ENCODE data around the gene MAGEB4.

DNA sequence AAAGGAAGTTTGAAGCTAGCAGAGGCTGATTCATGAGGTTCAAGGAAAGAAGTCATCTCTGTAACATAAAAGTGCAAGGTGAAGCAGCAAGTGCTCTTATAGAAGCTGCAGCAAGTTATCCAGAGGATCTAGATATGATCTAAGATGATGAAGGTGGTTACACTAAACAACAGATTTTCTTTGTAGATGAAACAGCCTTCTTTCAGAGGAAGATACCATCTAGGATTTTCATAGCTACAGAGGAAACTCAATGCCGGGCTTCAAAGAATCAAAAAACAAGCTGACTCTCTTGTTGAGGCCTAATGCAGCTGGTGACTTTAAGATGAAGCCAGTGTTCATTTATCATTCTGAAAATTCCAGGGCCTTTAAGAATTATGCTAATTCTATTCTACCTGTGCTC is 38.6 kb downstream of the MAGEB4 start:
- no peak for TF ChIP-seq POLR2A (IDR thresholded peaks at IDR 0.05)
- TF ChIP-seq, protein P1, sequence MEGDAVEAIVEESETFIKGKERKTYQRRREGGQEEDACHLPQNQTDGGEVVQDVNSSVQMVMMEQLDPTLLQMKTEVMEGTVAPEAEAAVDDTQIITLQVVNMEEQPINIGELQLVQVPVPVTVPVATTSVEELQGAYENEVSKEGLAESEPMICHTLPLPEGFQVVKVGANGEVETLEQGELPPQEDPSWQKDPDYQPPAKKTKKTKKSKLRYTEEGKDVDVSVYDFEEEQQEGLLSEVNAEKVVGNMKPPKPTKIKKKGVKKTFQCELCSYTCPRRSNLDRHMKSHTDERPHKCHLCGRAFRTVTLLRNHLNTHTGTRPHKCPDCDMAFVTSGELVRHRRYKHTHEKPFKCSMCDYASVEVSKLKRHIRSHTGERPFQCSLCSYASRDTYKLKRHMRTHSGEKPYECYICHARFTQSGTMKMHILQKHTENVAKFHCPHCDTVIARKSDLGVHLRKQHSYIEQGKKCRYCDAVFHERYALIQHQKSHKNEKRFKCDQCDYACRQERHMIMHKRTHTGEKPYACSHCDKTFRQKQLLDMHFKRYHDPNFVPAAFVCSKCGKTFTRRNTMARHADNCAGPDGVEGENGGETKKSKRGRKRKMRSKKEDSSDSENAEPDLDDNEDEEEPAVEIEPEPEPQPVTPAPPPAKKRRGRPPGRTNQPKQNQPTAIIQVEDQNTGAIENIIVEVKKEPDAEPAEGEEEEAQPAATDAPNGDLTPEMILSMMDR (IDR thresholded peaks at IDR 0.05) = no peak
